ENCODE data around the gene DDX28.

DDX28 gene

GRCh38 chr16:68005786-68006286 lies 17.2 kb downstream of the DDX28 start:
- Histone ChIP-seq H3K9me3 (ENCODE audit: insufficient read depth, low read depth, low read length) (no peaks in the 10 kb centered on the region), H3K36me3 (ENCODE audit: insufficient read depth, low read length) (no peaks in the 10 kb centered on the region), H3K9me2 (replicated peaks; ENCODE audit: low read depth, low read length) (no peaks in the 10 kb centered on the region), H3K4me3 (ENCODE audit: low read length, poor library complexity, severe bottlenecking) (no peak overlapping the region), H3F3A (ENCODE audit: low read depth) (no peaks in the 10 kb centered on the region), H4K20me1 (ENCODE audit: insufficient read depth, low read length, poor library complexity, severe bottlenecking) (no peaks in the 10 kb centered on the region), H2AFZ (ENCODE audit: low read length) (no peak overlapping the region), H3K79me2 (ENCODE audit: insufficient read depth, low read length) (no peaks in the 10 kb centered on the region), H3K4me2 (ENCODE audit: low read depth, low read length, poor library complexity, severe bottlenecking) (no peak overlapping the region), H3K9ac (ENCODE audit: low read depth, low read length, poor library complexity, severe bottlenecking) (no peak overlapping the region), H3K4me1 (ENCODE audit: insufficient read depth, low read length, poor library complexity, severe bottlenecking) (no peaks in the 10 kb centered on the region), H3K27me3 (ENCODE audit: insufficient read depth, low read length, poor library complexity, severe bottlenecking) (no peaks in the 10 kb centered on the region)
- no peak for TF ChIP-seq EZH2phosphoT487 (IDR thresholded peaks at IDR 0.05; ENCODE audit: borderline replicate concordance)
- TF ChIP-seq CTCF (conservative IDR thresholded peaks at IDR 0.05; ENCODE audit: low read length), result no peak

GRCh38 chr16:68005211-68005610 lies 17.8 kb downstream of the DDX28 start:
- Histone ChIP-seq H3K9me3 (ENCODE audit: insufficient read depth, low read depth, low read length) (no peaks in the 10 kb centered on the region), H3K9ac (ENCODE audit: low read depth, low read length, poor library complexity, severe bottlenecking) (no peak overlapping the region), H3K36me3 (ENCODE audit: insufficient read depth, low read length) (no peaks in the 10 kb centered on the region), H4K20me1 (ENCODE audit: insufficient read depth, low read length, poor library complexity, severe bottlenecking) (no peaks in the 10 kb centered on the region), H3K79me2 (ENCODE audit: insufficient read depth, low read length) (no peaks in the 10 kb centered on the region), H3K4me2 (ENCODE audit: low read depth, low read length, poor library complexity, severe bottlenecking) (no peak overlapping the region), H3K27me3 (ENCODE audit: insufficient read depth, low read length, poor library complexity, severe bottlenecking) (no peaks in the 10 kb centered on the region), H3K4me3 (ENCODE audit: low read length, poor library complexity, severe bottlenecking) (no peak overlapping the region), H3K4me1 (ENCODE audit: insufficient read depth, low read length, poor library complexity, severe bottlenecking) (peaks cover 5% of the 10 kb centered on the region), H2AFZ (ENCODE audit: low read length) (no peak overlapping the region), H3K9me2 (replicated peaks; ENCODE audit: low read depth, low read length) (no peaks in the 10 kb centered on the region), H3F3A (ENCODE audit: low read depth) (no peaks in the 10 kb centered on the region)
- no peak for TF ChIP-seq EZH2phosphoT487 (IDR thresholded peaks at IDR 0.05; ENCODE audit: borderline replicate concordance)
- TF ChIP-seq CTCF (conservative IDR thresholded peaks at IDR 0.05; ENCODE audit: low read length), result no peak

- no peak overlapping the region for H3K4me2 ChIP-seq (ENCODE audit: low read depth, low read length, poor library complexity, severe bottlenecking)
- H3K9me3 ChIP-seq (ENCODE audit: insufficient read depth, low read depth, low read length), result no peaks in the 10 kb centered on the region
- H3K36me3 ChIP-seq (ENCODE audit: insufficient read depth, low read length), result no peaks in the 10 kb centered on the region
- H3K9me2 ChIP-seq (replicated peaks; ENCODE audit: low read depth, low read length), result no peaks in the 10 kb centered on the region
- no peaks in the 10 kb centered on the region for H3K27me3 ChIP-seq (ENCODE audit: insufficient read depth, low read length, poor library complexity, severe bottlenecking)
- no peak overlapping the region for H2AFZ ChIP-seq (ENCODE audit: low read length)
- no peak overlapping the region for H3K9ac ChIP-seq (ENCODE audit: low read depth, low read length, poor library complexity, severe bottlenecking)
- H4K20me1 ChIP-seq (ENCODE audit: insufficient read depth, low read length, poor library complexity, severe bottlenecking), result no peaks in the 10 kb centered on the region
- no peaks in the 10 kb centered on the region for H3K79me2 ChIP-seq (ENCODE audit: insufficient read depth, low read length)
- no peak overlapping the region for H3K4me3 ChIP-seq (ENCODE audit: low read length, poor library complexity, severe bottlenecking)
- peaks cover 18% of the 10 kb centered on the region for H3K4me1 ChIP-seq (ENCODE audit: insufficient read depth, low read length, poor library complexity, severe bottlenecking)
- TF ChIP-seq EZH2phosphoT487 (IDR thresholded peaks at IDR 0.05; ENCODE audit: borderline replicate concordance) (no peak), CTCF (conservative IDR thresholded peaks at IDR 0.05; ENCODE audit: low read length) (no peak)
- H3F3A ChIP-seq (ENCODE audit: low read depth), result peaks cover 11% of the 10 kb centered on the region; the same call in 1 of the 2 replicates
Observed at GRCh38 chr16:68003031-68003430, 20.0 kb downstream of the DDX28 start.

Measured in Loucy (cell line).